ENCODE measurements around the gene CCDC169.

Gene CCDC169

GRCh38 chr13:36297366-36298338 is at the start of gene CCDC169:
Gene CCDC169 (minus strand): TSS chr13:36297814. CDS start chr13:36297719, 95 bp downstream.
- no peak for TF ChIP-seq GATA3 (IDR thresholded peaks at IDR 0.05; ENCODE audit: low read depth, low read length)
- TF ChIP-seq GATA2 (IDR thresholded peaks at IDR 0.05; ENCODE audit: low read depth, low read length) = no peak

GRCh38 chr13:36346222-36347083 is 48.8 kb upstream of the CCDC169 start, which contains the start of gene SPART:
Gene SPART (minus strand): TSS chr13:36346394. CDS start chr13:36335830, 10,564 bp downstream.
- TF ChIP-seq GATA3 (IDR thresholded peaks at IDR 0.05; ENCODE audit: low read depth, low read length) = no peak

GRCh38 chr13:36345438-36346221 is 48.0 kb upstream of the CCDC169 start:
- no peak for TF ChIP-seq GATA2 (IDR thresholded peaks at IDR 0.05; ENCODE audit: low read depth, low read length)
- no peak for TF ChIP-seq GATA3 (IDR thresholded peaks at IDR 0.05; ENCODE audit: low read depth, low read length)

- TF ChIP-seq GATA3 (IDR thresholded peaks at IDR 0.05; ENCODE audit: low read depth, low read length) (no peak), GATA2 (IDR thresholded peaks at IDR 0.05; ENCODE audit: low read depth, low read length) (no peak)
These were observed 47.3 kb upstream of the CCDC169 start for GRCh38 chr13:36344886-36345437.

DNA sequence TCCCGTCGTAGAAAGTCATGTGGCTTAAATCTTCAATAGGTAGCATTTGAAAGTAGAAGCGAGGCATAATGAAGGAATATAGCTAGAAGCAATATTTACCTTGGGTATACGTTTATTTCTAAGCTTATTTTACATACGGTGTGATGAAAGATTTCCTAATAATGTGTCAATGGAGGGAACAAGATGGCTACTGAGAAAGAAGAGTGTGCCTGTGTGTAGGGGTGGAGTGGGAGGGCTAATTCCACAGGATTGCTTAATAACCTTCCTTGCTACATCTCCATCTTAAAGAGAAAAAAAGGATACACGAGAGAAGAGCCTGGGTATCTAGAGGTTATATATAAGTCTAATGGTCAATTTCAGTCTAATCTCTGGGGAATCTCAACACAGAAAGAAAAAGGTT is 46.6 kb upstream of the CCDC169 start:
- TF ChIP-seq GATA2 (IDR thresholded peaks at IDR 0.05; ENCODE audit: low read depth, low read length) (no peak), GATA3 (IDR thresholded peaks at IDR 0.05; ENCODE audit: low read depth, low read length) (no peak)

DNA sequence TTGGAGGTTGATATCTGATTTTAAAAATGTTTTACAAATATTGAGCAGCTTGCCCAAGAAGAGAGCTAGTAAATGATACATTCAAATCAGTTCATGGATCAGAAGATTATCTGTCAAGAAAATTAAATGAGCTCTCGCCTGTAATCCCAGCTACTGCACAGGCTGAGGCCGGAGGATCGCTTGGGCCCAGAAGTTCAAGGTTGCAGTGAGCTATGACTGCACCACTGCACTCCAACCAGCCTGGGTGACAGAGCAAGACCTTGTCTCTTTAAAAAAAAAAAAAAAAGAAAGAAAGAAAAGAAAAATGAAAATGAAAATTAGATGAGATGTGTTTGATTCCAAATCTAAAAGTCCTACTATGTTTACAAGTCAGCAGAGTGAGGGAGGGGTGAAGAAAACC is 46.2 kb upstream of the CCDC169 start:
- TF ChIP-seq GATA2 (IDR thresholded peaks at IDR 0.05; ENCODE audit: low read depth, low read length) = no peak
- no peak for TF ChIP-seq GATA3 (IDR thresholded peaks at IDR 0.05; ENCODE audit: low read depth, low read length)

GRCh38 chr13:36342715-36343114 is 45.1 kb upstream of the CCDC169 start:
- TF ChIP-seq GATA2 (IDR thresholded peaks at IDR 0.05; ENCODE audit: low read depth, low read length) (no peak), GATA3 (IDR thresholded peaks at IDR 0.05; ENCODE audit: low read depth, low read length) (no peak)

DNA sequence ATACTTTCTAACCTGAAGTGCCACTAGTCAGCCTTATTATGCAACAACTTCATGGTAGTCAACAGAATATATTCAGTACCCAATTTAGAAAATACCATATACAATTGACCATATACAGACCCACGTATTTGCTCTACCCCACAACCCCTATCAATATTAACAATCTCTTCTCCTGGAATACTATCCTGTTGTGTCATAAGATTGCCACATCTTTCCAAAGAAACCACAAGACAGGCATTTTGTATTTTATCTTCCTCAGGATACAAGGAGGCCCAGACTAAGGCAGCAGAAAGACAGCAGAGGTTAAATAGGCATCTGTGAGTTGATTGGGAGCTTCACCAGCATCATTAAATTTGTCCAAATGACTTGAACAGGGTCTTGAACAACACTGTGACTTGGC is 44.1 kb upstream of the CCDC169 start:
- no peak for TF ChIP-seq GATA3 (IDR thresholded peaks at IDR 0.05; ENCODE audit: low read depth, low read length)
- no peak for TF ChIP-seq GATA2 (IDR thresholded peaks at IDR 0.05; ENCODE audit: low read depth, low read length)

- TF ChIP-seq GATA2 (IDR thresholded peaks at IDR 0.05; ENCODE audit: low read depth, low read length) (no peak), GATA3 (IDR thresholded peaks at IDR 0.05; ENCODE audit: low read depth, low read length) (no peak)
These were observed 42.1 kb upstream of the CCDC169 start for GRCh38 chr13:36339600-36340155.

DNA sequence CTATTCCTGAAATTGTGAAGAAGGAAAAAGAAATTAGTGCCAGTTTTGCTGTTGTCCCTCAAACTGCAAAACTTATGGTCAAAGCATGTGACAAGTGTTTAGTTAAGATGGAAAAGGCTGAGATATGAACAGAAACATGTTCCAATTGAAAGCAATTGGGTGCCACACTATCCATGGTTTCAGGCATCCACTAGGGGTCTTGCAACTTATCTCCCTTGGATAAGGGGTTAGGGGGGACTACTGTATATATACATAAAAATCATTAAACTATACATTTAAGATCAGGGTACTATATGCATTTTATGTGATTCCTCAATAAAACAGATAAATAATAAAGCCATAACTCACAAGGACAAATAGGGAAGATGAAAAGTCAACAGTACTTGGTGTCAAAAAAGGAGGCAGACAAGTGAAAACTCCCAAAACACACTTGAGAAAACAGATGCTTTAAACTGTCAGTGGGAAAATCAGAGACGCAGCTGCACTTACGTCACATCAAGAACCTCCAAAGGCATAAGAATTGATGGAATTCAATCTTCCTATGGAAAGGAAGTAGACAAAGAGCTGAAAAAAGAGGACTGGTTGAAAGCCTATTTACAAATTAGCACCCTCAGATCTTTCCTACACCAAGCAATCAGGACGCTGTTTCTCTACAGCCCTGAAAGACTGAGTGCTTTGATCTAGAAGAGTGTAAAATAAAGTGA is 40.5 kb upstream of the CCDC169 start:
- TF ChIP-seq GATA3 (IDR thresholded peaks at IDR 0.05; ENCODE audit: low read depth, low read length) = no peak
- TF ChIP-seq GATA2 (IDR thresholded peaks at IDR 0.05; ENCODE audit: low read depth, low read length) = no peak

- TF ChIP-seq GATA3 (IDR thresholded peaks at IDR 0.05; ENCODE audit: low read depth, low read length) = no peak
- TF ChIP-seq GATA2 (IDR thresholded peaks at IDR 0.05; ENCODE audit: low read depth, low read length) = no peak
These were observed 35.4 kb upstream of the CCDC169 start for GRCh38 chr13:36332986-36333385.

DNA sequence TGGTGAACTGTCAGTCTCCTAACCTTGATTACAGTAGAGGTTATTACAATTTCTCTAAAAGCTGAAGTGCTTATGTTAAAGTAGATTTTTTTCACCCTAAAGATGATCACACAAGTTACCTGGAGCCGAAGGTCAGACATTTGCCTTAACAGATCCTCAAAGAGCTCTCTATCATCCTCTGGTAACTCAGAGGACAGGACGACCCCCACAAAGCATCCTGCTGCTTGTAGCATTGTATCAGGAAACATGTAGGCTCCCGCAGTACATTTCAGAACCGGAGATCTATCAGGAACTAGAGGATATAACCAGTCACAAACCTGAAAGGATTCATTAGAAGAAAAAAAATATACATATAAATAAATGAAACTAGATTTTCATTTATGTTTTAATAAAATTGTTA is 33.7 kb upstream of the CCDC169 start:
- TF ChIP-seq GATA2 (IDR thresholded peaks at IDR 0.05; ENCODE audit: low read depth, low read length) (no peak), GATA3 (IDR thresholded peaks at IDR 0.05; ENCODE audit: low read depth, low read length) (no peak)

All from SH-SY5Y (cell line).